ENCODE measurements around the gene MED22.

GRCh38 chr9:133290751-133291302 lies 57.1 kb downstream of the MED22 start:
- TF ChIP-seq CTCF (IDR thresholded peaks at IDR 0.05) (no peak), POLR2A (IDR thresholded peaks at IDR 0.05) (no peak)
